Effector memory CD8-positive, alpha-beta T cell (primary cell): ENCODE data around the gene HNRNPL.
"Not testable (repeated sequence)": the region's sequence is repeated elsewhere in the genome, so short reads cannot be mapped to it uniquely, and the experiment has no call there.

Source experiments
- ATAC-seq: fragments of 150-1000 bp; cut with Tn5 transposase; replicated peaks from 2 replicates; pipeline ENCODE4 v1.10.0; 2021; ENCODE audit warnings: mild to moderate bottlenecking, moderate library complexity
- DNase-seq, 3 experiments: peaks; one replicate each; pipeline ENCODE4 v3.0.0; 2021
- H3K27ac Mint-ChIP-seq, 2 donors: one replicate each; pipeline ENCODE4 v1.8.0; 2022; ENCODE audit warnings: mild to moderate bottlenecking in 2 of 2, mixed read lengths in 2 of 2, moderate library complexity in 2 of 2
- H3K27me3 Mint-ChIP-seq, 2 donors: one replicate each; pipeline ENCODE4 v1.8.0; 2022; ENCODE audit warnings: mixed read lengths in 2 of 2
- H3K36me3 Mint-ChIP-seq: one replicate; pipeline ENCODE4 v1.8.0; 2022; ENCODE audit warnings: mild to moderate bottlenecking, moderate library complexity, mixed read lengths; ENCODE audit not compliant: insufficient read depth
- H3K4me1 Mint-ChIP-seq, 2 donors: one replicate each; pipeline ENCODE4 v1.8.0; 2022; ENCODE audit warnings: low read depth in 2 of 2, mixed read lengths in 2 of 2
- H3K4me3 Mint-ChIP-seq, 2 donors: one replicate each; pipeline ENCODE4 v1.8.0; 2022; ENCODE audit warnings: mild to moderate bottlenecking in 2 of 2, mixed read lengths in 2 of 2, moderate library complexity in 2 of 2
- H3K9me3 Mint-ChIP-seq, 2 donors: one replicate each; pipeline ENCODE4 v1.8.0; 2022; ENCODE audit warnings: mixed read lengths in 2 of 2

Gene HNRNPL

DNA sequence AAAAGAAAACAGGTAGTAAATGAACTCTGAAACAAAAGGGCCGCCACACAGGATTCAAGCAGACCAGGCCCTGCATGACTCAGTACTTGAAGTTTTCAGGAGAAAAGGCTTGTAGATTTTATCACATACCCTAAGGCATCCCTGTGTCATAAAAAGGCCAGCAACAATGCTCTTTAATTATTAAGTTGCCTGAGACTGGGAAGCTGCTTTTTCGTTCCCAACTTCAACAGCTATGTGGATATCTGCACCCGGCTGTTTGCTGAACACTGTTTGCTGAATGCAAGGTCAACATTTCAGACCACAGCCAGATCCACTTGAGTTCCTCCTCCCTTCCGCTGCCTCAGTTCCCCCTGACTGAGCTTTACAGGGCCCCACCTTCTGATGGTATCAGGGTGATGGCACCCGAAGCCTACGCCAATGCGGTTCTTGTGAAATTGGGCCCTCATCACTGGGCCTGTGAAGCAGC lies 12.1 kb downstream of the HNRNPL start:
- H3K27me3 Mint-ChIP-seq = no peaks in the 10 kb centered on the region
- ATAC-seq (no peak), DNase-seq (no peak)
- peaks cover 86% of the 10 kb centered on the region for H3K36me3 Mint-ChIP-seq
- no peak overlapping the region for H3K4me3 Mint-ChIP-seq
- H3K9me3 Mint-ChIP-seq = no peaks in the 10 kb centered on the region
- peak overlapping the region in 1 of 2 donors; percentile 82 for H3K27ac Mint-ChIP-seq
- H3K4me1 Mint-ChIP-seq = peaks cover 19 to 25% of the 10 kb centered on the region in 2 donors

DNA sequence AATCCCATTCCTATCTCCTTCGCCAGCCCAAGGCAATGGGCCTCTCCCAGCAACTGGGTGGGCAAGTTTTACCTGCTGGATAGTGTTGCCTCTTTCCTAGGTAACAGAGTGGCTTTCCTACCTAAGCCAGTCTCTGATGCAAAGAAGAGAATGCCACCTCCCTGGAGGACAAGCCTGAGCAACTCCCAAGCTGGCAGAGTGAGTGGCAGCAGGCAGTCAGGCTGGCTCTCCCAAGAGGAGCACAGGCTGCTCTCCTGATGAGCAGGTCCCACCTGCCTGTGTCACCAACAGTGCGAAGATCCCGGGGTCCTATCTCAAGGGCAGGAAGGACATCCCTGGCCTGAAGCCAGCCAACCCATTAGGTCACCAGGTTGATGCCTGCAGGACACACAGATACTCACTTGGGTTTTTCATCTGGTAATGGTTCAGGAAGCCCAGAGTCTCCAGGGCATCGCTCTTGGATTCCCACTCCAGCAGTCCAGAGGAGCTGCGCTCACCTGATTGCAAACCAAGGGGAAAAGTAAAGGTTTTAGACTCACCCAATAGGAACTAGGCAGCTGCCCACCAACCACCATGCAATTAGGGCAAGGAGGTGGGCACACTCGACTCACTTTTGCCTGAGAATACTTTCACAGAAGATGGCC lies 12.7 kb downstream of the HNRNPL start:
- peaks cover 17 to 22% of the 10 kb centered on the region in 2 donors for H3K4me1 Mint-ChIP-seq
- H3K27me3 Mint-ChIP-seq = no peaks in the 10 kb centered on the region
- peak overlapping the region in 1 of 2 donors; percentile 82 for H3K27ac Mint-ChIP-seq
- H3K4me3 Mint-ChIP-seq = no peak overlapping the region
- DNase-seq (no peak), ATAC-seq (no peak)
- H3K36me3 Mint-ChIP-seq = peaks cover 86% of the 10 kb centered on the region
- H3K9me3 Mint-ChIP-seq = no peaks in the 10 kb centered on the region

DNA sequence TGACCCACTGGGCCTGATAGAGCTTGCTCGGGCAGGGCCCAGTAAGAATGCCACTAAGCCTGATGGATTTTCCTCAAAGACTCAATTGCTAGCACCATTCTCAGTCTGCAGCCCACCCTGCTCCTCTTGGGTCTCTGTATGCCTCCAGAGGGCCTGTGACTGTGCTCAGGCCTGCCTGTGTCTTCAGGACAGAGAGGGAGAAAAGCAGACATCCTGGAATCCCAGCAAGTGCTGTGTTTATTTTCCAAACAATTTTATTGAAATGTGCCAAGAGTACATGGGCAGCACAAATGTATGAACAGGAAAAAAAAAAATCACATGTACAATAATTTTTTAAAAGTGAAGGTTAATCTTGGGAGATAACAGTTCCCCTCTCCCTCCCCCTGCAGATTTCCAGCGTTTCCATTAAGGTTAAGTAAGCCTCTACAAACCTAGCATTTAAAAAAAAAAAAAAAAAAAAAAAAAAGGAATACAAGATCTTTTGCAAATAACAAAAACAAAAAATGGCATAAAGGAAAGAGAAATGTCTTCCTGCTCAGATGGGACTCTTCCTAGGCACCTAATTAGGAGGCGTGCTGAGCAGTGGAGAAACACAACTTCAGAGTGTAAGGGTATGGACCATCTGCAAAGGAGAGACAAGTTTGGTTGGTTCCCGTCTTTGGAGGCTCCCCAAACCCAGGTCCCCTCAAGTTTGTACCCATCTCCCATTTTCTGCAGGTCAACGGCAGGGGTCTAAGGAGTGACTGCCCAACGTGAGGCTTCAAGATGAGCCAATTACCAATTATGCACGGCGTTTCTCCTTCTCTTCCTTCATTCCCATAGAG lies 13.4 kb downstream of the HNRNPL start:
- ATAC-seq = no peak
- H3K9me3 Mint-ChIP-seq = no peaks in the 10 kb centered on the region
- no peak overlapping the region for H3K4me3 Mint-ChIP-seq
- DNase-seq = no peak
- H3K27me3 Mint-ChIP-seq = no peaks in the 10 kb centered on the region
- H3K27ac Mint-ChIP-seq = peak overlapping the region in 1 of 2 donors; percentile 82
- peaks cover 16 to 22% of the 10 kb centered on the region in 2 donors for H3K4me1 Mint-ChIP-seq
- H3K36me3 Mint-ChIP-seq = peaks cover 80% of the 10 kb centered on the region

DNA sequence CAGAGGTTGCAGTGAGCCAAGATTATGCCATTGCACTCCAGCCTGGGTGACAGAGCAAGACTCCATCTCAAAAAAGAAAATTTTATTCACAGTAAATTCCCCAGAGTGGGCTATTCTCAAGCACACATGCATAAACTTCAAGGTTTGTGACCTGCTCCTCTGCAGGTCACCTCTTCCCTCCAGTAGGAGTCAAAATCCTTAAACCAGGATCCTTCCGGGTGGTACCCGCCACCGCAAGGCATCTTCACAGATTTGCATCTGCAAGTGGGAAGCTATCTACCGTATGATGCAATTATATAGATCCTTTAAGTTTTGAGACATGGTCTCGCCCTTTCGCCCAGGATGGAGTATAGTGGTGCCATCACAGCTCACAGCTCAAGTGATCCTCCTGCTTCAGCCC lies 15.2 kb downstream of the HNRNPL start:
- no peak overlapping the region for H3K4me3 Mint-ChIP-seq
- H3K36me3 Mint-ChIP-seq = peaks cover 79% of the 10 kb centered on the region
- peak overlapping the region in 1 of 2 donors; percentile 12 for H3K27ac Mint-ChIP-seq
- H3K27me3 Mint-ChIP-seq = no peaks in the 10 kb centered on the region
- DNase-seq = no peak
- no peaks in the 10 kb centered on the region for H3K9me3 Mint-ChIP-seq
- no peak for ATAC-seq
- peaks cover 20 to 24% of the 10 kb centered on the region in 2 donors for H3K4me1 Mint-ChIP-seq

DNA sequence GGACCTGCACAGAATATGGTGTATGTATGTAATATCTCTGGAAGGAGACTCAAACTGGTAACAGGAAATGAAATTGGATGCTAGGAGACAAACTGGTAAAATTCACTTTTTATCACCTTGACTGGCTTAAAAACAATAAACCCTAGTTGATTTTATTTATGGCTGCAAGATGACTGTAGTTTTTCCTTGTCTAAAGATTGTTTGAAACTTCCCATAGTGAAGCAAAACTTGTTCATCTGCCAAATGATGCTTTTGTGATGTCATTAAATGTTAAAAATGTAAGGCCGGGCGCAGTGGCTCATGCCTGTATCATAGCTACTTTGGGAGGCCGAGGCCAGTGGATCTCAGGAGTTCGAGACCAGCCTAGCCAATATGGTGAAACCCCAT lies 15.7 kb downstream of the HNRNPL start:
- no peak for ATAC-seq
- Mint-ChIP-seq H3K27me3 (no peaks in the 10 kb centered on the region), H3K4me1 (peaks cover 19 to 24% of the 10 kb centered on the region in 2 donors), H3K9me3 (no peaks in the 10 kb centered on the region), H3K27ac (no peak overlapping the region), H3K36me3 (peaks cover 78% of the 10 kb centered on the region), H3K4me3 (no peak overlapping the region)
- DNase-seq = no peak

DNA sequence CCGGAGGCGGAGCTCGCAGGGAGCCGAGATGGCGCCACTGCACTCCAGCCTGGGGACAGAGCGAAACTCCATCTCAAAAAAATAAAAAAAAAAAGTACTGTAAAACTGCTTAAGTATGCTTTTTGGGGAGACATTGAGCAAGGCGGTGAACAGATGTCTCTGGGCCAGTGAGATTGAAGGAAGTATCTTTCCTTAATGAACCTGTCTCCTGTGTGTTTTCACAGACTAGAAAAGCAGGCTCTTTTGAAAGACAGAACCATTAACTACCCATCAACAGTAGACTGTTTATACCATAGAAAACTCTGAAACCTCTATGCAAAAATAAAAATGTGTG lies 16.7 kb downstream of the HNRNPL start:
- no peaks in the 10 kb centered on the region for H3K27me3 Mint-ChIP-seq
- H3K4me1 Mint-ChIP-seq = peaks cover 16 to 24% of the 10 kb centered on the region in 2 donors
- H3K36me3 Mint-ChIP-seq = peaks cover 78% of the 10 kb centered on the region
- DNase-seq = no peak
- H3K9me3 Mint-ChIP-seq = no peaks in the 10 kb centered on the region
- no peak for ATAC-seq
- H3K27ac Mint-ChIP-seq = peak overlapping the region in 1 of 2 donors; percentile 89
- H3K4me3 Mint-ChIP-seq = peak overlapping the region in 1 of 2 donors; percentile 23

DNA sequence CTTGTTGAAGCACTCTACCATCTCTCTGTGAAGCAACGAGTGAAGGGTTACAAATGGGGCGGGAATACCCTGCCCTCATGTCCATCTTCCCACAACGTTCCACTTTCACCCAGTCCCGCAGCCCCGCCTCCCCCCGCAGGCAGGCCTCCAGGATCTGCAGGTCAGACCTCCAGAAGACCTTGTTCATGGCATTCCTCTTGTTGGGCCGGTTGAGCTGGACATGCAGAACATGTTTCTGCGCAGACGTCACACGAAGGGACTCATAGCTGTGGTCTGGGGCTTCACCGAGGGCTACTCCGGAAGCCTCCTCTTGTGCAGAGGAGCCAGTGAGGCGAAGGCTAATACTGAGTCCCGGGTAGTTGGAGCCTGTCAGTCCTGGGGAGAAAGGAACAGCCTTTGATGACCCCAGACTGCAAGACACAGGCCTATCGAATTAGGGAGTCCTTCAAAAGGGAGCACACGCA lies 18.6 kb downstream of the HNRNPL start:
- H3K4me1 Mint-ChIP-seq = peaks cover 18 to 24% of the 10 kb centered on the region in 2 donors
- no peak for ATAC-seq
- peak overlapping the region; percentile 87 to 92 for H3K4me3 Mint-ChIP-seq
- H3K27ac Mint-ChIP-seq = peak overlapping the region; percentile 89 to 95
- H3K27me3 Mint-ChIP-seq = no peaks in the 10 kb centered on the region
- peaks cover 74% of the 10 kb centered on the region for H3K36me3 Mint-ChIP-seq
- H3K9me3 Mint-ChIP-seq = no peaks in the 10 kb centered on the region
- no peak for DNase-seq

DNA sequence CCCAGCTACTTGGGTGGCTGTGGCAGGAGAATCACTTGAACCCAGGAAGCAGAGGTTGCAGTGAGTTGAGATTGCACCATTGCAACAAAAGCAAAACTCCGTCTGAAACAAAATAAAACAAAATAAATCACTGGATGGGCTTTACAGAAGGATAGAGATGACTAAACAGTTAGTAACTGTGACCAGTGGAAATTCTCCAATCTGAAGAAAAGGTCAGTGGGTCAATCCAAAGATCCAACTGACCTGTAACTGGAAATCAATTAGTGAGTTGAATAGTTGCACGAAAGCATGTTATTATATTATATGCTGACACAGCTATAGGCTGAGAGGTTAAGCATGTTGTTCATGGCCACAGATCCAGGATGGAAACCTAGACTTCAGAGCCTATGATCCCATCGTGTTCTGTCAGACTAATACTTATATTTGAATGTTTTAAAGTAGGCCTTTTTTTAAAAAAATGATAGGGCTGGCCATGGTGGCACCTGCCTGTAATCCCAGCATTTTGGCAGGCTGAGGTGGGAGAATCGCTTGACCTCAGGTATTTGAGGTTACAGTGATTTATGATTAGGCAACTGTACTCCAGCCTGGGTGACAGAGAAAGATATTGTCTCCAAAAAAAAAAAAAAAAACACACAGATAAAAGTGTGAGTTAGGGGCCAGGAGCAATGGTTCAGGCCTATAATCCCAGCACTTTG lies 19.6 kb downstream of the HNRNPL start:
- Mint-ChIP-seq H3K36me3 (peaks cover 64% of the 10 kb centered on the region), H3K27ac (peak overlapping the region in 1 of 2 donors; percentile 89), H3K27me3 (no peaks in the 10 kb centered on the region)

DNA sequence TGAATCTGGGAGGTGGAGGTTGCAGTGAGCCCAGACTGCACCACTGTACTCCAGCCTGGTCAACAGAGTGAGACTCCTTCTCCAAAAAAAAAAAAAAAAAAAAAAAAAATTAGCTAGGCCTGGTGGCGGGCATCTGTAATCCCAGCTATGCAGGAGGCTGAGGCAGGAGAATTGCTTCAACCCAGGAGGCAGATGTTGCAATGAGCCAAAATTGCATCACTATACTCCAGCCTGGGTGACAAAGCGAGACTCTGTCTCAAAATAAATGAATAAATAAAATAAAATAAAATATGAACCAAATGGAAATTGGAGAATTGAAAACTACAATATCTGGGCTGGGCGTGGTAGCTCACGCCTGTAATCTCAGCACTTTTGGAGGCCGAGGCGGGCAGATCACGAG lies 20.6 kb downstream of the HNRNPL start:
- H3K27me3 Mint-ChIP-seq, ATAC-seq, DNase-seq, H3K27ac Mint-ChIP-seq, H3K9me3 Mint-ChIP-seq: not testable (repeated sequence)
- H3K4me3 Mint-ChIP-seq = peak overlapping the region in 1 of 2 donors; percentile 92
- peaks cover 21 to 29% of the 10 kb centered on the region in 2 donors for H3K4me1 Mint-ChIP-seq
- H3K36me3 Mint-ChIP-seq = peaks cover 58% of the 10 kb centered on the region

More for the DNA sequence above, 19.6 kb downstream of the HNRNPL start:
- H3K4me3 Mint-ChIP-seq = peak overlapping the region; percentile 87 to 92
- H3K4me1 Mint-ChIP-seq = peaks cover 18 to 24% of the 10 kb centered on the region in 2 donors
- ATAC-seq (no peak), DNase-seq (no peak)
- no peaks in the 10 kb centered on the region for H3K9me3 Mint-ChIP-seq

DNA sequence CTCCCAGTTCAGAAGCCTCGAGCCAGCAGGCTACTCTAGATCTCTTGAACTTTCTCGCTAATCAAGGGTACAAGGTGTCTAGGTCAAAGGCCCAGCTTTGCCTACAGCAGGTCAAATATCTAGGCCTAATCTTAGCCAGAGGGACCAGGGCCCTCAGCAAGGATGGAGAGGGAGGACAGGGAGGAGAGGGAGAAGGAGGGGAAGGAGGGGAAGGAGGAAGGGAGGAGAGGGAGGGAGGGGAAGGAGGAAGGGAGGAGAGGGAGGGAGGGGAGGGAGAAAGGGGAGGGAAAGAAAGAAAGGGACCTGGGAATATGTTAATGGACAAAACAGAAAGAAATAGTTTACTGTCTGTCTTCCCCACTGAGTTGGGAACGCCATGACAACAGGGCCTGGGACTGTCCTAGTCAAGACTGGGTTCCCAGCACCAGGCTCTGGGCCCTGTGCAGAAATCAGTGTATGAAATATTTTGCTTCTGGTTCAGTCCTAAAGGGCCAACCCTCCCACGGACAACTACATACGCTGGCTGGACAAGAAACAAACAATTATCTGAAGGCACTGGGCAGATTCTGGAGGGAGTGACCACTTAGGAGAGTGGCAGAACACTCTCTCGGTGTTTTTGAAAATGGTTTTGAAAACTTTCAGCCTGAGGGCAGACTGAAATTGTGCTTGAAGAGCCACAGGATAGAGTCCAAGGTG lies 22.8 kb downstream of the HNRNPL start:
- ATAC-seq (no peak), DNase-seq (no peak)
- Mint-ChIP-seq H3K4me1 (peaks cover 23 to 29% of the 10 kb centered on the region in 2 donors), H3K4me3 (no peak overlapping the region), H3K27me3 (no peaks in the 10 kb centered on the region), H3K36me3 (peaks cover 46% of the 10 kb centered on the region), H3K27ac (peak overlapping the region in 1 of 2 donors; percentile 4), H3K9me3 (no peaks in the 10 kb centered on the region)

DNA sequence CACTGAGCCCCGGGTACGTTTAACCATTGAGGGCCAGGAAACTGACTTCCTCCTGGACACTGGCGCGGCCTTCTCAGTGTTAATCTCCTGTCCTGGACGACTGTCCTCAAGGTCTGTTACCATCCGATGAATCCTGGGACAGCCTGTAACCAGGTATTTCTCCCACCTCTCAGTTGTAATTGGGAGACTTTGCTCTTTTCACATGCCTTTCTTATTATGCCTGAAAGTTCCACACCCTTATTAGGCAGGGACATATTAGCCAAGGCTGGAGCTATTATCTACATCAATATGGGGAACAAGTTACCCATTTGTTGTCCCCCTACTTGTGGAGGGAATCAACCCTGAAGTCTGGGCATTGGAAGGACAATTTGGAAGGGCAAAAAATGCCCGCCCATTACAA lies 23.9 kb downstream of the HNRNPL start:
- H3K9me3 Mint-ChIP-seq, H3K27ac Mint-ChIP-seq, H3K27me3 Mint-ChIP-seq, DNase-seq, ATAC-seq, H3K4me3 Mint-ChIP-seq: not testable (repeated sequence)
- H3K36me3 Mint-ChIP-seq = peaks cover 42% of the 10 kb centered on the region
- peaks cover 15 to 23% of the 10 kb centered on the region in 2 donors for H3K4me1 Mint-ChIP-seq

DNA sequence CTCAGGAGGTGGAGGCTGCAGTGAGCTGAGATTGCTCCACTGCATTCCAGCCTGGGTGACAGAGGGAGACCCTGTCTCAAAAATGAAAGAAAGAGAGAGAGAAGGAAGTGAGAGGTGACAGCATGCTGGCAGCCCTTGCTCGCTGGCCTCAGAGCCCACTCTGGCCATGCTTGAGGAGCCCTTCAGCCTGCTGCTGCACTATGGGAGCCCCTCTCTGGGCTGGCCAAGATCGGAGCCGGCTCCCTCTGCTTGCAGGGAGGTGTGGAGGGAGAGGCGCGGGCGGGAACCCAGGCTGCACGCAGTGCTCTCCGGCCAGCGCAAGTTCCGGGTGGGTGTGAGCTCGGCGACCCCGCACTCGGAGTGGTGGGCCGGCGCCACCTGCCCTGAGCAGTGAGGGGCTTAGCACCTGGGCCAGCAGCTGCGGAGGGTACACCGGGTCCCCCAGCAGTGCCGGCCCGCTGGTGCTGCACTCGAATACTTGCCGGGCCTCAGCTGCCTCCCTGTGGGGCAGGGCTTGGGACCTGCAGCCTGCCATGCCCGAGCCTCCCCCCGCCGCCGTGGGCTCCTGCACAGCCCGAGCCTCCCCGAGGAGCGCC lies 28.5 kb downstream of the HNRNPL start:
- H3K9me3 Mint-ChIP-seq, H3K4me3 Mint-ChIP-seq, ATAC-seq, DNase-seq, H3K27me3 Mint-ChIP-seq: not testable (repeated sequence)
- Mint-ChIP-seq H3K4me1 (peaks cover 13 to 21% of the 10 kb centered on the region in 2 donors), H3K36me3 (peaks cover 21% of the 10 kb centered on the region), H3K27ac (peak overlapping the region in 1 of 2 donors; percentile 33)
